Urothelium cell line (cell line): ENCODE measurements around the gene PRKN.

Experiments used
- DNase-seq: peaks from one replicate; pipeline ENCODE4 v3.0.0; 2011; ENCODE audit warnings: low spot score, mixed read lengths
- FAIRE-seq: peaks from 2 replicates; lab custom pipeline; 2011; peaks lifted over from hg19 to GRCh38; lab: Jason Lieb, UNC

PRKN gene

GRCh38 chr6:162471842-162472241, 255.7 kb downstream of the PRKN start:
- DNase-seq (no peak), FAIRE-seq (no peak)

GRCh38 chr6:162468326-162468725, 259.2 kb downstream of the PRKN start:
- FAIRE-seq (no peak), DNase-seq (no peak)

GRCh38 chr6:162467679-162468078, 259.9 kb downstream of the PRKN start:
- no peak for FAIRE-seq
- DNase-seq: no peak

GRCh38 chr6:162463576-162463975, 264.0 kb downstream of the PRKN start:
- FAIRE-seq: no peak
- DNase-seq: no peak

DNA sequence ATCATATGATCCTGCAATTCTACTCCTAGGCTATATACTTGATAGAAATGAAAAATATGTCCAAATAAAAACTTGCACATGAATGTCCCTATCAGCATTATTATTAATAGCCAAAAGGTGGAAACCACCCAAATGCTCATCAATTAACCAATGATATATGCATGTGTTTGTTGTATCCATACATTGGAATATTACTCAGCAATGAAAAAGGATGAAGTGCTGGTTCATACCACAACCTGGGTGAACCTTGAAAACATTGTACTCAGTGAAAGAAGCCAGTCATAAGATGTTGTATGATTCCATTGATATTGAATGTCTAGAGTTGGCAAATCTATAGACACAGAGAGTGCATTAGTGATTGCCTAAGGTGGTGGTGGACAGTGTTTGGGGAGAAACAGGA, 267.6 kb downstream of the PRKN start:
- FAIRE-seq: no peak
- no peak for DNase-seq

DNA sequence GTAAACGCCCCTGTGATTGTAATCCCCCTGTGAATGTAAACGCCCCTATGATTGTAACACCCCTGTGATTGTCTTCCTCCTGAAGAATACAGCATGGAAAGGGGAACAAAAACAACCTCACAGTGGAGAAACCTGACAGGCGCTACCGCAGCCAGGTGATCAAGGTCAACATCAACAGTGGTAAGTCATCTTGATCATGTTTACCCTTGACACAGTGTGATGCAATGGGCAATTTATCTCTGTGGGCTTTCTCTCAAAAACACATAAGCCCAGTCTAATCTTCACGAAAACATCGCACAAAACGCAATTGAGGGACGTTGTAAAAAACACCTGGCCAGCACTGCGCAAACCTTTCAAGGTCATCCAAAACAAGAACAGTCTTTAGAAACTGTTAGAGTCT, 277.2 kb downstream of the PRKN start:
- DNase-seq (no peak), FAIRE-seq (no peak)

DNA sequence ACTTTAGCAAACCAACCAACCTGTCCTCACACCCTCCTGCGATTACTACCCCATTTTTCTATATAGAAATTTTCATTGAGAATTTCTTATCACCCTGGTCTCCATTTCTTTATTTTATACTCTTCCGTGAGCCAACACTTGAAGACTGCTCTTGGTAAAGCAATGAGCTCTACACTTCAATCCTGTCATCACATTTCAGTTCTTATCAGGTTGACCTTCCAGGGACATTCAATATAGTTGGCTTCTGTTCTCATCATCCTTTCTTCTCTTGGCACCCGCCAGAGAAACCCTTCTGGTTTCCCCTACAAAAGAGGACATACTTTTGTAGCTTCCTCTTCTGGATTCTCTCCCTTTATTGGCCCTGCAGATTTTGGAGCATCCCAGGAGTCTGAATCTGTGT, 279.3 kb downstream of the PRKN start:
- FAIRE-seq: no peak
- DNase-seq: no peak

- FAIRE-seq (no peak), DNase-seq (peak; percentile 33)
Observed at GRCh38 chr6:162443101-162443500, 284.5 kb downstream of the PRKN start.

GRCh38 chr6:162442687-162443086, 284.9 kb downstream of the PRKN start:
- FAIRE-seq: no peak

DNA sequence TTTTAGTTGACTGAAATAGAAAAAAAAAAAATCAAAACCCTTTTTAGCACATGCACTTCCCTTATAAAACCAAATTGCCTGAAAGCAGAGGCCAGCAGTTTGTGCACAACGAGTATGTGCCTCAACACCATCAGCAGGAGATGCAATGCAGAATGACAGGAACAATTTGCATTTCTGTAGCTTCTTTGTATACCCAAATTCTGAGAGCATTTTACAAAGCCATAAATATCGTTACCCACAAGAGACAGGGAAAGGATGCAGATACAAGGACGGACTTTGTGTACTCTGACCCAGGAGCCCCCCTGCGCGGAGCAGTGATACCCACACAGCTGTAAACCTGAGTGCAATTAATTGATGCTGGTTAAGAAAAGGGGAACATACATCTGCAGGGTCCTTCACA, 285.6 kb downstream of the PRKN start:
- FAIRE-seq (no peak), DNase-seq (no peak)

More at GRCh38 chr6:162442687-162443086, 284.9 kb downstream of the PRKN start:
- DNase-seq: peak; percentile 11

DNA sequence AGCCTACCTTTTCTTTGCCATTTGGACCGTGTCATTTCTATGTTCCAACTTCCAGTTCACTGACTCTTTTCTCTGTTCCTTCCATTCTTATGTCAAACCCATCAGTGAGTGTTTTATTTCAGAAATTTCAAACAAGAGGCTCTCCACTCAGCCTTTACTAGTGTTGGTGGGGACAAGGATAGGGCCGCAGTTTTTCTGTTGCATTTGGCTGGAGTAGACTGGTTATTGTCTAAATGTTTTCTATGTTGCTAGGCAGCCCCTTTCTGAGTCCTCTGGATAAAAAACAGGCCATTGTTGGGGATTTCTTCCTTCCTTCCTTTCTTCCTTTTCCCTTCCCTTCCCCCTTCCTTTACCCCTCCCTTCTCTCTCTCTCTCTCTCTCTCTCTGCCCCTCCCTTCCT, 288.6 kb downstream of the PRKN start:
- no peak for FAIRE-seq
- no peak for DNase-seq

- FAIRE-seq: no peak
- no peak for DNase-seq
Observed at GRCh38 chr6:162435071-162435470, 292.5 kb downstream of the PRKN start.

- no peak for DNase-seq
- no peak for FAIRE-seq
Observed at GRCh38 chr6:162421004-162421403, 306.6 kb downstream of the PRKN start.

- DNase-seq: no peak
- no peak for FAIRE-seq
Observed at GRCh38 chr6:162416831-162417537, 310.6 kb downstream of the PRKN start.

DNA sequence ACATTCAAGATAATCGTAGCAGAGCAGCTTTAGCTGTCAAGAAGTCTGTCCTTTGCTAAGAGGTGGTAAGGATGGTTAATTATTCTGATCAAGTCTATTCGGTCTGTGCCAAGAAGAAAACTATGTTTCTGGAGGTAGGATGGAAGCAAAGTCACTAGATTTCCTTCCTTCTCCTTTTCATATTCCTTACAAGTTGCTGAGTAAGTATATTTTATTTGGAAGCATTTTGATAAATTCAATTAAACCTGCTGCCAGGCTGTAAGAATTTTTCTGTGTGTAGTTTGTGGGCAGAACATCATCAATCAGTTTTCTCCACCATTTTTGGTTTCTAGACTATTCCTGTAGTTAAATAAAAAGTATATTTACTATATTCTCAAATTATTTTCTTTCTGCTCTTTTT, 311.3 kb downstream of the PRKN start:
- FAIRE-seq (no peak), DNase-seq (no peak)

- FAIRE-seq (no peak), DNase-seq (no peak)
Observed at GRCh38 chr6:162409741-162410691, 317.6 kb downstream of the PRKN start.

DNA sequence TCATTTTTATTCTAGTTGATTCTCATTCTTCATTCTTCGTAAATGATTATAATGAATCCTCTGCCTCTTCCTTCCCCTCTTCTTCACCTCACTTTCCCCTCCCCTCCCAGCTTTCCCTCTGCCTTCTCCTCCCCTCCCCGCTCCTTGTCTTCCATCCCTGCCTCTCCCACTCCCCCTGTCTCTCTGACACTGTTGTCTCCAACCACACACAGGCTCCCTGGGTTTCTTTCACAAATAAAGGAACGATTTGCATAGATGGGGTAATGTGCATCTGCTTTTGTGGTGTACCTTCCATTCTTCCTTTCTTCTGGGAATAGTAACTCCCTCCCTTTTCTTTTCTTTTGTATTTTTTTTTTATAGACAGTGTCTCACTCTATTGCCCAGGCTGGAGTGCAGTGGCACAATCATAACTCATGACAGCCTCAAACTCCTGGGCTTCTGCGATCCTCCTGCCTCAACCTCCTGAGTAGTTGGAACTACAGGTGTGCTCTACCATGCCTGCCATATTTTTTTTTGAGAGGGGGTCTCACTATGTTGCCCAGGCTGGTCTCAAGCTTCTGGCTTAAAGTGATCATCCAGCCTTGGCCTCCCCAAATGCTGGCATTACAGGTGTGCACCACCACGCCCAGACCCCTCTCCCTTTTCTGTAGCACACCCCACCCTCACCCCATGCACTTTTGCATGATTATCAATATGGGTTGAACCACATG, 318.6 kb downstream of the PRKN start:
- DNase-seq (no peak), FAIRE-seq (no peak)

- FAIRE-seq (no peak), DNase-seq (no peak)
Observed at GRCh38 chr6:162404951-162405350, 322.6 kb downstream of the PRKN start.

DNA sequence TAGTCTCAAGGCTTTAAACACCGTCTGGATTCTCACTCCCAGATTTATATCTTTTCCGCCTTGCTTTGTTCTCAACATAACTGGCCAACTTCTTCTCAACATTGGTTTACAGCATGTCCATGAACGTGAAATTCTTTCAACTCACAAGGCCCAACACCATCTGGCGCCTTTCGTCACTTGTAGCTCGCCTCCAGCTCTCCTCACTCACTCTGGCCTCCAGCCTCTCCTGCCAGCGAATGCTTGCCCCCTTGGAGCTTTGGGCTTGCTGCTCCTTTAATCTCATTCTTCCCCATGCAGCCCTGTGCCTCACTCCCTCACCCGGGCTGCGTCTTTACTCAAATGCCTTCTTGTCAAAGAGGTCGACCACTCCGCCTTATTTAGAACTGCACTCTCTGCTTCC, 324.5 kb downstream of the PRKN start:
- DNase-seq (no peak), FAIRE-seq (no peak)

DNA sequence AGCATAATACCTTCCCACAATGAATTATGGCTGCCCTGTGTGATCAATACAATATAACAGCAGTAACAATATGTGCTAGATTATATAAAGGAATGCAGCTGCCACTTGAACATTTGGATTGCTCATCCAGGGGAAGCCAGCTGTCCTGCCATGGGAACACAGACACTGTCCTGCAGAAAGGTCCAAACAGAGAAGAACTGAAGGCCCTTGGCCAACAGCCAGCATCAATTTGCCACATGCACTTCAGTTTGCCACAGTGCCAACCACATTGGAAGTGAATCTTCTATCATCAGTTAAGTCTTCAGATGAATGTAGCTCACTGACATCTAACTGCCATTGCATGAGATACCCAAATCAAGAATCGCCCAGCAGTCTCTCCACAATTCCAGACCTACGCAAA, 332.4 kb downstream of the PRKN start:
- DNase-seq: no peak
- FAIRE-seq: no peak
